GM19452 (cell line): ENCODE results near the gene NFE2L3.
"Not testable (repeated sequence)": the region's sequence is repeated elsewhere in the genome, so short reads cannot be mapped to it uniquely, and the experiment has no call there.

Source experiments
- ATAC-seq: cut with Tn5 transposase; IDR thresholded peaks from one replicate; pipeline ENCODE4 v1.9.1; 2021; ENCODE audit not compliant: unreplicated experiment

The NFE2L3 gene

DNA sequence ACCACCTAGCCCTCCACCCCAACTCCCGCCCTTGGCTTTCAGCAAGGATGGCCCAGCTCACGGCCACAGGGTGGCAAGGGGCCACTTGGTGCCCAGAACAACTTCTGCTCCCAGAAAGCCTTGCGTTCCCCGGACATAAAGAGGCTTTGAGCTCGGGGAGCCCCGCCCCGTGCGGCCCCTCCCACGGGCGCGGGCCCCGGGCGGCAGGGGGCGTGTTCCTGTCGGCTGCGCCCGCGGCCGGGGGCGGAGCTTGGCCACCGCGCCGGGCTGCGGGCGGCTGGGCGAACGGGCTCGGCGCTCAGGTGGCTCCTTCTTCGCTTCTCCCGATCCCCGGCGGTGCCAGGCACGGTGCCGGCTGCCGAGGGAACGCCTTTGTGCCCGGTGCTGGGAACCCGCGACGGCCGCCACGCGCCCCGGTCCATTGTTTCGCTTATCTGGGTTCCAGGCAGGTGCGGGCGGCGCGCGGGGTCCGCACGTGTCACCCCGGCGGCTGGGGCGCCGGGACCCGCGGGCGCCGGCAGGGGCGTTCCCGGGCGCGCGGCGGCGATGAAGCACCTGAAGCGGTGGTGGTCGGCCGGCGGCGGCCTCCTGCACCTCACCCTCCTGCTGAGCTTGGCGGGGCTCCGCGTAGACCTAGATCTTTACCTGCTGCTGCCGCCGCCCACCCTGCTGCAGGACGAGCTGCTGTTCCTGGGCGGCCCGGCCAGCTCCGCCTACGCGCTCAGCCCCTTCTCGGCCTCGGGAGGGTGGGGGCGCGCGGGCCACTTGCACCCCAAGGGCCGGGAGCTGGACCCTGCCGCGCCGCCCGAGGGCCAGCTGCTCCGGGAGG, at the start of gene NFE2L3:
Gene NFE2L3, plus strand, starts transcription at position 246 of the 829 bp plus-strand sequence. Its CDS starts 301 bp downstream, at position 547.
- peak; percentile 62 for ATAC-seq

- ATAC-seq: no peak
Measured at GRCh38 chr7:26103596-26103995, 48.4 kb upstream of the NFE2L3 start.

DNA sequence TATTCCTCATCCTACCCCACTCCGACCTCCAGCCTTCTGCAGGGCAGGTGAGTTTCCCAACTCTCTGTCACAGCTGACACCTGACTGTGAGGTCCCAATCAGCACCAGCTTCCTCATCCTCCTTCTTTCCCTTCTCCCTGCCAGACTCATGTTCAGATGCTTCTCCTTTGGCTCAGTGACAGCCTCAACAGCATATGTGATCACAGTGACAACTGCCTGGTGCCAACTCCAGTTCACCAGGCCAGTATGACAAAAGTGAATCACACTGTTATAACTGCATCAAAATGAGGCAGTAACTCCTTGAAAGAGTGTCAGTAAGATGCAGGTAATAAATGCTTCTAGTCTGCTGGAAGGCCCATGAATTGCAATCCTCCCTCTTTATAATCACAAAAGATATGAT, 46.8 kb upstream of the NFE2L3 start:
- no peak for ATAC-seq

- no peak for ATAC-seq
Measured at GRCh38 chr7:26105931-26106330, 46.1 kb upstream of the NFE2L3 start.

DNA sequence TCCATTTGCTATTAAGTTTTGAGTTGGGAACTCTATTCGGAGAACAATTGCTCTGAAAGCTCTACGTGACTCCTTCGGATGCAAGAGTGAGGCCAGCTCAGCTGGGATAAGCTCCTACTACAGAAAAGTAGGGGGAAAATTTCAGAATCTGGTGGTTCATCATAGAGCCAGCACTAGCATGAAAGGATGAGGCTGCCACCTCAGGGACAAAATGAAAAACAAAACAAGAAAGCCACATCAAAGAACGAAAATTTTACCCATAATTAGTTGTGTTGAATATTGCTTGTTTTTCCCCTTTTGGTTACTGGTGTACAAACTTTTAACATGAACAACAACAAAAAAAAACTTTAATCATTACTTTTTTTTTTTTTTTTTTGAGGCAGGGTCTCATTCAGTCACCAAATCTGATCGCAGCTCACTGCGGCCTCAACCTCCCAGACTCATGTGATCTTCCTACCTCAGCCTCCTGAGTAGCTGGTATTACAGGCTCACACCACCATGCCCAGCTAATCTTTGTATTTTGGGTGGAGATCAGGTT, 39.7 kb upstream of the NFE2L3 start:
- ATAC-seq: no peak

GRCh38 chr7:26115650-26116049, 36.3 kb upstream of the NFE2L3 start:
- ATAC-seq: no peak

- ATAC-seq: no peak
Measured at GRCh38 chr7:26117142-26117807, 34.7 kb upstream of the NFE2L3 start.

- no peak for ATAC-seq
Measured at GRCh38 chr7:26117970-26118369, 34.0 kb upstream of the NFE2L3 start.

DNA sequence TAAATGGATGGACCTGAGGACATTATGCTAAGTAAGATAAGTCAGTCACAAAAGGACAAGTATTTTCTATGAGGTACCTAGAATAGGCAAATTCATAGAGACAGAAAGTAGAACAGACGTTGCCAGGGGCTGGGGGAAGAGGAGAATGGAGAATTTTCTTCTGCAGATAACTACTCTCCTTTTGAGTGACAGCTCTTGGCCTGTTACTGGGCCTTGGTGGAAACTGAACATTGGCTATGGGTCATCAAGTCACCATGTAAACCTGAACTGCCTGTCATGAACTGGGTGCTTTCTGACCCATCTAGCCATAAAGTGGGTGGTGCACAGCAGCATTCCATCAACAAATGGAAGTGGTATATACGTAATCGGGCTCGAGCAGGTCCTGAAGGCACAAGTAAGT, 29.3 kb upstream of the NFE2L3 start:
- ATAC-seq: no peak

DNA sequence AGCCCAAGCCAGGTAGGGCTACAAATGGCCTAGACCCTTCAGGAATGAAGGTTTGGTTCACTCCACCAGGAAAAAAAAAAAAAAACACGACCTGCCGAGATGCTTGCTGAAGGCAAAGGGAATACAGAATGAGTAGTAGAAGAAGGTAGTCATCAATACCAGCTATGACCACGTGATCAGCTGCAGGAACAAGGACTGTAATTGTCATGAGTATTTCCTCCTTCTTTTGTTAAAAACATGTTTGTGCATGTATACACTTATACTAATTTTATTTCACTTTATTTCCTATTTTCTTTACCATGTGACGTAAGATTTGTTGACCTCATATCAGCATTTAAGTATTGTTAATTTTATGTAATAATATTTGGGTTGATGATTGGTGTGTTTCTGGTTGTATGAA, 27.2 kb upstream of the NFE2L3 start:
- ATAC-seq: not testable (repeated sequence)

DNA sequence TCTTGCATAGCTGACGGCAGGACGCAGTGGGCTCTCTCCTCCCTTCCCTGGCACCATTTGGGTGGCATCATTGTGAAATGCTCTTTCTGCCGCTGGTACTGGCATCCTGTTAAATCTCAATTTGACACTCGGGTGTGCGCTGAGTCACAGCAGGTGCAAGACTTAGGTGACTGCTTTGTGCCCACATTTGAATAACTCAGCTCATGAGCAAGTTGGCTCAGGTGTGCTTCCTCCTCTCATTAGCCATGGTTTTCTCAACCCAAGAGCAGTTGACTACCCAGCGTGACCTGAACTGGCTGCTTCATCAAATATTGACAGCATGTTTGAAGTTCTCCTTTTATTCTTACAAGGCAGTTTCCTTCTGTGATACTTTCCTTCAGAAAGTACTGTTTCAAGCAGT, 24.6 kb upstream of the NFE2L3 start:
- ATAC-seq: no peak

DNA sequence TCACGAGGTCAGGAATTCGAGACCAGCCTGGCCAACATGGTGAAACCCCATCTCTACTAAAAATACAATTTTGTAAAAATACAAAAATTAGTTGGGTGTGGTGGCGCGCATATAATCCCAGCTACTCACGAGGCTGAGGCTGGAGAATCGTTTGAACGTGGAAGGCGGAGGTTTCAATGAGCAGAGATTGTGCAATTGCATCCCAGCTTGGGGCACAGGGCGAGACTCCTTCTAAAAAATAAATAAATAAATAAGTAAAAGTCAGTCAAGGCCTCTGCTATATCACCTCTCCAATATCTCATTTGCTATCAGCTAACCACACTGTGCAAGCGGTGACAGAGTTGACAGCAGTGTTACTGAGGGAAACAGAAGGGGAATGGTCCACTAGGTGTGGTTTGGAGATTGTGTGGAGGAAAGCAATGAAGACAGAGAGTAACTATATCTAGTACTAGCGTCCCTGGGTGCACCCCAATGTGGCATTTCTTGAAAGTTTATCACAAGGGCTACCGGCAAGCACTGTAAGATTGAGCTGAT, 20.9 kb upstream of the NFE2L3 start:
- ATAC-seq: no peak

GRCh38 chr7:26135076-26135475, 16.9 kb upstream of the NFE2L3 start:
- no peak for ATAC-seq

GRCh38 chr7:26135551-26135950, 16.4 kb upstream of the NFE2L3 start:
- ATAC-seq: no peak

DNA sequence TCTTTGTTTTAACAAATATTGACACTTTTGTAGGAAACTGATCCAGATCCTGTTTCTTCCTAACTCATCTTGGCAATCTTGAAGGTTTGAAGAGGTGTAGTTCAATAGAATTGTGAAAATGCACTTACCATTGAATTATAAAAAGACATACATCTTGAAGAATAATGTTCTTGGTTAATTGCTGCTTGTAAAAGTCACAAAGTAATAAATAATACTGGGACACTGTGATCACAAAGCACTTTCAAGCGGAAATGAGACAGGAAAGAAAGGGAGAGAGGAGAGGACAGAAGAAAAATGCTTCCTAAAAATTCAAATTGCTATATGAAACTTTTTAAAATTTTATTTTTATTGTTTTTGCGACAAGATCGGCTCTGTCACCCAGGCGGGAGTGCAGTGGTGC, 15.2 kb upstream of the NFE2L3 start:
- no peak for ATAC-seq

GRCh38 chr7:26140380-26140779, 11.6 kb upstream of the NFE2L3 start:
- ATAC-seq: no peak

DNA sequence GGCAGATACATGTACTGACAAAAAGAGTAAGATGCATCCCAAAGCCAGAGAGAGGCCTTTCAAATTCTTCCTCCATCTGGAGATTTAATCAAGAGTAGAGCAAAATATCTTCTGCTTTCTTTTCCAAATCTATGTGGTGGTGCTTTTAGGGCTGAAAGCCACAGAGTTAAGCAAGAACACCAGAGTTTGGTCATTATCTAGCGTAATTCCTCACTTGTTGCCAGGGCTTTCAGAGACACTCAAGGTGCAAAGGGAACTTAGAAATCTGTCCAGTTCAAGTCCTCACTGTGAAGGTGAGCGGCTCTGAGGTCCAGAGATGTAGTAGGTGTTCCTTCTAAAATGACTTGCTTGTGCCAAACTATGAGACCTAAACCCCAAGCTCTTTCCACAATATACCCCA, 10.9 kb upstream of the NFE2L3 start:
- no peak for ATAC-seq

DNA sequence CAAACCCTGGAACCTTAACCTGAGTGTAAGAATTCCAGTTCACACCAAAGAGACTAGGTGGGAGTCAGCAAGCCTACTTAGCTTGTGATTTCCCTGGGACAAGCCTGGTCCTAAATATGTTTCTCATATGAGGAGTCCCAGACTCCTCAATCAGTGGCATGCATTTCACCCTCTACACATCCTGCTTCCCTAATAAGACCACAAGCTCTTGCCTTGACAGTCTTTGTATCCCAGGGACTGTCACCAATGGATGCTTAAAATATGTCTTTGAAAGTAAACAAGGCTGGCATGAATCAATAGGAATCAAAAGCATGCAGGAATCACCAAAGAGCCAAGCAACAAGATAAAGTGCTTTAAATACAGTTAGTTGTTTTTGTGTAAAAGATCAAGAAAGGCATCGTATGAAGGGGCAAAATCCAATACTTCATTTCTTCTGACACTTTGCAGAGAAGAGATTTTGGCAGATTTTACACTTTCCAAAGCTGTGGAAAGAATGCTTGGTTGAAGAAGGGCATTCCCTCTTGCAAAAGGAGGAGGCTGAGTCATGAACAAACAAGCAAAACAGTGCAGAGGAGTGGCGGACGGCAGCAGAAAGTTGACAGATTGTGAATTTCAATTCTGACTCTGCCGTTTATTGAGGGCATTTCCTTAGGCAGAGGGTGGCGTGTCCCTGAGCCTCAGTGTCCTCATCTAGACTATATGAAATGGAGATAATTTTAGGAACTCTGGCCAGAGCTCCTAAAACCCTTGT, 8.5 kb upstream of the NFE2L3 start:
- no peak for ATAC-seq

DNA sequence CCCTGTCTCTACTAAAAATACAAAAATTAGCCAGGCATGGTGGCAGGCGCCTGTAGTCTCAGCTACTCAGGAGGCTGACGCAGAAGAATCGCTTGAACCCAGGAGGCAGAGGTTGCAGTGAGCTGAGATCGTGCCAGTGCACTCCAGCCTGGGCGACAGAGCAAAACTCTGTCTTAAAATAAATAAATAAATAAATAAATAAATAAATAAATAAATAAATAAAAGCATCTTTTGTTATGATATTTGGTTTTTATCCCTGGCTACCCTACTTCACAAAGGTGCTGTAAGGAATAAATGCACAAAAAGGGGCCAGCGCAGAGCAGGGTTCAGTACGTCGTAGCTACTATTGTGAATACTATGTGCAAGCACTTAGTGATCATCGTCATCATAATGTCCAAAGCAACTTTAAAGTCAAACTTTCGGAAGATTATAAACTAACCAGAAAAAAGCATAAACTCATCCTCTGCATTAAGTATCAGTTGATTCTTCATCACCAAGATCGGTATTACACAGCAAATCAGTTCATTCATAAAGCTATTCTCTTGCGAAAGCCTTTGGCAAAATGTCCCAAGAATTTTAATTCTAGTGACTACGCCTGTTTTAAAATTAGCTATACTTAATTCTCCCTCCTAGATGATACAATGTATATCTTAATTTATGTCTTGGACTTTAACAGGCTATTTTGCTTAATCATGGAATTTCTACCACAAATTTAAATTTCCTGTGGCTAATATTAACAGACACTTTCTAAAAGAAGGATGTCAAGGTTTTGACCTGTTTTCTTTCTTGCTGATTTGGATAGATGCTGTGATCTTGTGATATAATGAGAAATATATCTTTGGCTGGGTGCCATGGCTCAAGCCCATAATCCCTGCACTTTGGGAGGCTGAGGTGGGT, 7.6 kb upstream of the NFE2L3 start:
- ATAC-seq: no peak

GRCh38 chr7:26145238-26145637, 6.8 kb upstream of the NFE2L3 start:
- ATAC-seq: no peak
